AG09319 (cell line): Measurements from ENCODE around the gene TPPP2.

Source experiments
- DNase-seq: peaks from one replicate; pipeline ENCODE4 v3.0.0-alpha.2; 2010; ENCODE audit warnings: low read depth; ENCODE audit errors: extremely low read depth
- TF ChIP-seq, protein P1 (sequence below): IDR thresholded peaks from 2 replicates; pipeline ENCODE4 v1.5.1; 2011; ENCODE audit warnings: low read depth, mild to moderate bottlenecking, inconsistent platforms, low read length, moderate library complexity

TPPP2 gene

DNA sequence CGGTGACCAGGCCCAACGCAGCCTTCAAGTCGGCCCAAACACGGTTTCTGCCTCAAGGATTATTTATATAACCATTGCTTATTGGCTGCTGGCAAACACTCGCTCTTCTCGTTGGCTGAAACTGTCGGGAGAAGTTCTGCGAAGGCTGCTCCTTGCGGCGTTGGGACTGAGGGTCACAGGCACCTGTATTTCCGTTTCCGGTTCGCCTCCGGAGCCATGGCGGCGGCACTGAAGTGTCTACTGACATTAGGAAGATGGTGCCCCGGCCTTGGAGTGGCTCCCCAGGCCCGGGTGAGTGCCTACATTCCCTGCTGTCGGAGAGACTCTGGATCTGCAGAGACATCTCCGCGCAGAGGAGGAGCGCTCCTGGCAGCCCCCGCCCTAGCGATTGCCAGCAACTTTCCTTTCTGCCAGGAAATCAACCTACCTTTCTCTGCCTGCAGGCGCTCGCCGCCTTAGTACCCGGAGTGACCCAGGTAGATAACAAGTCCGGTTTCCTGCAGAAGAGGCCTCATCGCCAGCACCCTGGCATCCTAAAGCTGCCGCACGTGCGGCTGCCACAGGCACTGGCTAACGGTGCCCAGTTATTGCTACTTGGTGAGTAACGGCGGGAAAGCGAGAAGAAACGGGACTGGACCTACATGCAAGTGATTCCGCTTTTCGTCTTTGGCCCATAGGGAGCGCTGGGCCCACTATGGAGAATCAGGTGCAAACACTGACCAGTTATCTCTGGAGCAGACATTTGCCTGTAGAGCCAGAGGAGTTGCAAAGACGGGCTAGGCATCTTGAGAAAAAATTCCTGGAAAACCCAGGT is 40.0 kb upstream of the TPPP2 start, which contains the start of gene METTL17:
METTL17 (plus strand) TSS at position 194 of the 814 bp plus-strand sequence; CDS start at position 217, 23 bp downstream.
- TF ChIP-seq, protein P1, sequence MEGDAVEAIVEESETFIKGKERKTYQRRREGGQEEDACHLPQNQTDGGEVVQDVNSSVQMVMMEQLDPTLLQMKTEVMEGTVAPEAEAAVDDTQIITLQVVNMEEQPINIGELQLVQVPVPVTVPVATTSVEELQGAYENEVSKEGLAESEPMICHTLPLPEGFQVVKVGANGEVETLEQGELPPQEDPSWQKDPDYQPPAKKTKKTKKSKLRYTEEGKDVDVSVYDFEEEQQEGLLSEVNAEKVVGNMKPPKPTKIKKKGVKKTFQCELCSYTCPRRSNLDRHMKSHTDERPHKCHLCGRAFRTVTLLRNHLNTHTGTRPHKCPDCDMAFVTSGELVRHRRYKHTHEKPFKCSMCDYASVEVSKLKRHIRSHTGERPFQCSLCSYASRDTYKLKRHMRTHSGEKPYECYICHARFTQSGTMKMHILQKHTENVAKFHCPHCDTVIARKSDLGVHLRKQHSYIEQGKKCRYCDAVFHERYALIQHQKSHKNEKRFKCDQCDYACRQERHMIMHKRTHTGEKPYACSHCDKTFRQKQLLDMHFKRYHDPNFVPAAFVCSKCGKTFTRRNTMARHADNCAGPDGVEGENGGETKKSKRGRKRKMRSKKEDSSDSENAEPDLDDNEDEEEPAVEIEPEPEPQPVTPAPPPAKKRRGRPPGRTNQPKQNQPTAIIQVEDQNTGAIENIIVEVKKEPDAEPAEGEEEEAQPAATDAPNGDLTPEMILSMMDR = peak; percentile 29
- peak; percentile 94 for DNase-seq

DNA sequence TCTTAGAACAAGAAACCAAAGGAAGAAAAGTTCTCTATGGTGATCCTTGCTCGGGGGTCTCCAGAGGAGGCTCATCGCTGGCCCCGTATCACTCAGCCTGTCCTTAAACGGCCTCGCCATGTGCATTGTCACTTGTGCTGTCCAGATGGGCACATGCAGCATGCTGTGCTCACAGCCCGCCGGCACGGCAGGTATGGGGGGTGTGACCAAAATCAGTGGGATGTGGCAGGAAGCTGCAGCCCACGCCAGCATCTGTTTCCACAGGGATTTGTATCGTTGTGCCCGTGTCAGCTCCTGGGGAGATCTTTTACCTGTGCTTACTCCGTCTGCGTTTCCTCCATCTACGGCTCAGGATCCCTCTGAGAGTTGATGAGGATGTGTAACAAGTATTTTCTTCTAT is 33.5 kb upstream of the TPPP2 start:
- TF ChIP-seq, protein P1 = no peak

DNA sequence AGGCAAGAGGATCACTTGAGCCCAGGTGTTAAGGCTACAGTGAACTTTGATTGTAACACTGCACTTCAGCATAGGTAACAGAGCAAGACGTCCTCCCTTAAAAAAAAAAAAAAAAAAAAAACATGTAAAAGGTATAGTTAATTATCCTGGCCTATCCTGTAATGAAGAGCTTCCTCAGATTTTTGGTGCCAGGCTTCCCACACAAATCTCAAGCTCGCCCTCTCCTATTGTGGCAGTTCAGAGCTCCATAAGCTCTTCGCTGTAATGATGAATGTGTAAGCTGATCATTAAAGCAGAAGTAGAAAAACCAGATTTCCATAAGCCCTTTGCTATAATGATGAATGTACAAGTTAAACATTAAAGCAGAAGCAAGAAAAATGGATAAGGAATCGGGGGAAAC is 32.9 kb upstream of the TPPP2 start:
- no peak for DNase-seq
- TF ChIP-seq, protein P1 = no peak

More for the DNA sequence above, 33.5 kb upstream of the TPPP2 start:
- DNase-seq = no peak

DNA sequence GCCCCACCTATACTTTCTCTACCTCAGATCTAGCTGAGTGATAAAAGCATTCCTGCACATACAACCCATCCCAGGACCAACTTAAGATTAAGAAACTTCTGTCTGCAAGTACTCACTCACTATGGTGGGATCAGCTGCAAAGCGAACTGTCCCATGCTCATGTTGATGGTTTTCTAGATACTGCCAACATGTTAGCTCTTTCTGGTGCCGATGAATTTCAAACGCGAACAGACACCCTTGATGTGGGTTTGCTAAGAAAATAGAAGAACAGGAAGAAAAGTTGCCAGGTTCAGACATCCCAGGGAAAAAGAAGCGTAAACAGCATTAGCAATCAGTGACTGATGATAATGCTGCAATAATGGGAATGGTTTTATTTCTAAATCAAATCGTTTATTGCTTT is 32.5 kb upstream of the TPPP2 start:
- TF ChIP-seq, protein P1 = no peak
- DNase-seq = no peak

DNA sequence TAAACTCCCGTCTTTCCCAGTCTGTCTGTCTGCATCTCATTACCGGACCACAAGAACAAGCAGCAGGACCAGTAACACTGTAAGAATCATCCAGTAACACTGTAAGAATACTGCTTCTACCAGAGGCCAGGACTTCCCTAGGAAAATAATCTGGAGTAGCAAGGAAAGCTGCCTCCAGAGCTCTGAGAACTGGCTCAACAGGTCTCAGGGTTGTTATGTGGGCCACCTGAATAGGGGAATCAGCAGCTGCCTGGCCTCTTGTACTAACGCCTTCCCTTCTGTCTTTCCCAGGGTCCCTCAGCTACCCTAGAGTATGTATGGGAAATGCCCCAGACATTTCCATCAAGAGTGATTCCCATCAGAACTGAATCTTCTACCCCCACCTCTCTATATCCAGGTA is 31.9 kb upstream of the TPPP2 start:
- TF ChIP-seq, protein P1 = no peak
- no peak for DNase-seq

DNA sequence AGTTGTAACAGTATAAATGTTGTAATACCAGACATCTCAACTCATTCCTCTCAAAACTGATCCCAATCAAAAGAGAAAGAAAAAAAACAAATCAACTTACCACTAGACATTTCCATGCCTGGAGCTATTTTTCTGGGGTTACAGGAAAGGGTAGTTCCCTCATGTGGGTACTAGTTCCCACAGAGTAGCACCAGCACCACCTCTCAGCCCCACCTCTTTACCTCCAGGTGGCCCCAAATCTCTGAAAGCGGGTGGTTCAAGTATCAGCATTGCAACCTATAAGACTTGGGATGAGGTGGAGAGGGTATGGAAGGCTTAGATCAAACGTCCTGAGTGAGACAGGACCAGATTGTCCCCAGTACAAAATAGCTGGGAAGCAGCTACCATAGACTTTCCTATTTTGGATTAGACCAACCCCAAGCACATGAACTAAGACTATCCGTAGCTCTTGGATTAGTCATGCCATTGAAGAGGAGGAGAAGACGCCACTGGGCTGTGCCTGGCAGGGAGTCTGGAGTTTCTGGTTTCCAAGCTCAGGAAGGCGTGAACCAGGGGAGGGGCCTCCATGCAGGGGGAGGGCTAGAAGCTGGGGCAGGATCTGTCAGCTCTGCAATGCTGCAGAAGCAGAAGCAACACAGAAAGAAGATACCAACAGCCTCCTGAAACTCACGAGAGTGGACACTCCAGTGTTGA is 31.2 kb upstream of the TPPP2 start, which contains the start of gene SLC39A2:
SLC39A2 (plus strand) TSS at position 620 of the 693 bp plus-strand sequence. CDS start 154 bp downstream, outside the sequence.
- TF ChIP-seq, protein P1 = no peak
- DNase-seq = peak; percentile 36

DNA sequence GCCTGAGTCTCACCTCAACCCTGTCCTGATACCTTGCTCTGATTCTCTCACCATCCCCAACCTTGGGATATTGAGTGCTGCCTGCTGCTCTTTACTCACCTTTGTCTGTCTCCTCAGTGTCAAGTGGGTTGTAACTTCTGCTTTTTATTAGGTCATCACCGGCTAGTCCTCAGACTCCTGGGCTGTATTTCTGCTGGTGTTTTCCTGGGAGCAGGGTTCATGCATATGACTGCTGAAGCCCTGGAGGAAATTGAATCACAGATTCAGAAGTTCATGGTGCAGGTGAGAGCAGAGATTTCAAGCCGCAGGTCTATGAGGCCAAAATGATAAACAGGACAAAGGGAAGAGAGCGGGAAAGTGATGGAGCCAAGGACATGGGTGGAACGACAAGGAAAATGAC is 30.4 kb upstream of the TPPP2 start:
- TF ChIP-seq, protein P1 = no peak
- no peak for DNase-seq
